ENCODE data around the gene NELL1. TPM values are rescaled to one million over a fixed set of nuclear protein-coding genes. Genes with fewer than 3 reads are reported as not detected.

Gene NELL1
- total RNA-seq, 1 experiment from 2014 or later: 0.22 TPM

GRCh38 chr11:21415606-21416005 lies 746.2 kb downstream of the NELL1 start:
- H3K14ac ChIP-seq (ENCODE audit: insufficient read depth, low read length): no peak overlapping the region
- no peaks in the 10 kb centered on the region for H3K9me3 Mint-ChIP-seq
- H2AFZ ChIP-seq (ENCODE audit: low read length): no peak overlapping the region
- peaks cover 8% of the 10 kb centered on the region in 2 experiments for H3K4me1 Mint-ChIP-seq
- H3K4me1 ChIP-seq (ENCODE audit: insufficient read depth, low read length): peaks cover 3% of the 10 kb centered on the region; the same call in 1 of the 2 replicates
- H4K20me1 ChIP-seq (ENCODE audit: control insufficient read depth, insufficient read depth, insufficient read length): no peaks in the 10 kb centered on the region
- H3K9me3 ChIP-seq (ENCODE audit: control insufficient read depth, low read depth, low read length): no peaks in the 10 kb centered on the region
- H3K79me1 ChIP-seq (ENCODE audit: insufficient read depth, low read depth, low read length, poor library complexity, severe bottlenecking): no peaks in the 10 kb centered on the region
- H2BK15ac ChIP-seq (ENCODE audit: low read depth, low read length): no peak overlapping the region
- H4K91ac ChIP-seq (ENCODE audit: insufficient read length, low read depth, low read length): no peak overlapping the region
- DNase-seq: no peak
- no peaks in the 10 kb centered on the region for H3K36me3 Mint-ChIP-seq (ENCODE audit: insufficient read depth in 1 of 3, low read depth in 3 of 3)
- no peak overlapping the region for H4K8ac ChIP-seq (replicated peaks; ENCODE audit: insufficient read length, low read depth, low read length)
- TF ChIP-seq CTCF (conservative IDR thresholded peaks at IDR 0.05): no peak
- H3K79me2 ChIP-seq (ENCODE audit: insufficient read depth, low read length): no peaks in the 10 kb centered on the region
- H2BK12ac ChIP-seq (ENCODE audit: insufficient read length, low read depth, low read length): no peak overlapping the region
- no peak overlapping the region for H4K5ac ChIP-seq (ENCODE audit: insufficient read length, low read depth, low read length)
- no peak overlapping the region for H3K4me3 Mint-ChIP-seq
- no peaks in the 10 kb centered on the region for H3K23me2 ChIP-seq (ENCODE audit: insufficient read length, low read depth, low read length, poor library complexity, severe bottlenecking)
- H3K27ac ChIP-seq (ENCODE audit: insufficient read length, low read depth, low read length): no peak overlapping the region
- no peaks in the 10 kb centered on the region for H3K27me3 ChIP-seq (ENCODE audit: insufficient read depth, low read length)
- no peak overlapping the region for H2AK5ac ChIP-seq (ENCODE audit: insufficient read length, low read length)
- no peak overlapping the region for H3K23ac ChIP-seq (ENCODE audit: insufficient read length, low read depth, low read length)
- H2BK120ac ChIP-seq (ENCODE audit: low read depth, low read length, poor library complexity, severe bottlenecking): no peak overlapping the region
- H3K9ac ChIP-seq (ENCODE audit: extremely low read depth, insufficient read length, low read length): no peak overlapping the region
- no peak overlapping the region for H3K4ac ChIP-seq (ENCODE audit: low read depth, low read length)
- no peak overlapping the region for H3K18ac ChIP-seq (ENCODE audit: insufficient read length, low read depth, low read length)
- WGBS (ENCODE audit: extremely low coverage, insufficient read length, low lambda C conversion rate): no CpG with 5 or more reads among the region's 2 CpGs
- no peak overlapping the region for H2BK20ac ChIP-seq (ENCODE audit: low read depth, low read length, poor library complexity, severe bottlenecking)
- no peak overlapping the region for H3K56ac ChIP-seq (ENCODE audit: insufficient read length, low read depth, low read length)
- H3K27me3 Mint-ChIP-seq (ENCODE audit: low read depth): no peaks in the 10 kb centered on the region
- 0 out of 7 replicates have a peak overlapping the region, but pooled peaks of 1 of the 3 experiments have one; percentile 10 for H3K27ac Mint-ChIP-seq
- H3T11ph ChIP-seq (ENCODE audit: low read length): no peak overlapping the region
- H3K4me2 ChIP-seq (ENCODE audit: insufficient read depth, insufficient read length, low read length): no peak overlapping the region
- no peak overlapping the region for H2BK5ac ChIP-seq (ENCODE audit: insufficient read length, low read length)

Measured in H9 (cell line).